H1 (cell line): ENCODE results near the gene MBTPS1. TPM values are rescaled to one million over a fixed set of nuclear protein-coding genes. Genes with fewer than 3 reads are reported as not detected.

Source experiments
- CTCF ChIA-PET: fragments of 300-600 bp; sonication (Branson Sonifier 250); formaldehyde crosslinking; loops from one replicate; lab custom pipeline; 2021; ENCODE audit not compliant: partially characterized antibody; lab: Charles Lee
- POLR2A ChIA-PET: fragments of 300-600 bp; sonication (Branson Sonifier 250); formaldehyde crosslinking; loops from one replicate; lab custom pipeline; 2021; ENCODE audit warnings: inconsistent platforms; ENCODE audit not compliant: partially characterized antibody; lab: Charles Lee
- DNase-seq, 2 experiments: peaks; one replicate each; pipeline versions ENCODE4 v3.0.0 to v3.0.0-alpha.2; 2010 to 2022; ENCODE audit warnings: low spot score in 2 of 2, low read depth in 1 of 2, mixed read lengths in 1 of 2
- FAIRE-seq: peaks from 2 replicates; lab custom pipeline; 2011; peaks lifted over from hg19 to GRCh38; lab: Jason Lieb, UNC
- H2AFZ ChIP-seq: 2 replicates; pipeline ENCODE4 v1.8.1; 2012; ENCODE audit warnings: low read length, inconsistent platforms
- H2AK5ac ChIP-seq: 2 replicates; pipeline ENCODE4 v1.6.1; 2013; ENCODE audit warnings: low read depth, low read length
- H2BK120ac ChIP-seq: replicated peaks from 2 replicates; pipeline ENCODE3; 2013; ENCODE audit warnings: low read depth, low read length, inconsistent platforms
- H2BK12ac ChIP-seq: 2 replicates; pipeline ENCODE4 v1.6.1; 2013; ENCODE audit warnings: low read depth, low read length
- H2BK15ac ChIP-seq: 2 replicates; pipeline ENCODE4 v1.6.1; 2013; ENCODE audit warnings: low read length
- H2BK20ac ChIP-seq: 2 replicates; pipeline ENCODE4 v1.6.1; 2013; ENCODE audit warnings: low read length
- H2BK5ac ChIP-seq: 2 replicates; pipeline ENCODE4 v1.6.1; 2013; ENCODE audit warnings: low read depth, low read length
- H3K14ac ChIP-seq: 2 replicates; pipeline ENCODE4 v1.6.1; 2013; ENCODE audit warnings: inconsistent platforms; ENCODE audit not compliant: insufficient read length
- H3K18ac ChIP-seq: 2 replicates; pipeline ENCODE4 v1.6.1; 2013; ENCODE audit warnings: low read length; ENCODE audit errors: extremely low read depth
- H3K23ac ChIP-seq: 2 replicates; pipeline ENCODE4 v1.6.1; 2013; ENCODE audit warnings: inconsistent platforms; ENCODE audit not compliant: insufficient read length
- H3K23me2 ChIP-seq: 2 replicates; pipeline ENCODE4 v1.6.1; 2013; ENCODE audit warnings: low read depth, low read length
- H3K27ac ChIP-seq: 2 replicates; pipeline ENCODE4 v1.6.1; 2011; ENCODE audit warnings: low read depth, low read length, inconsistent platforms
- H3K27me3 ChIP-seq, 4 experiments: replicated peaks in 1 of 4; 1 replicate in 1 of 4; 2 replicates in 3 of 4; pipeline versions ENCODE4 v1.6.1 to v1.8.1; 2011 to 2013; ENCODE audit warnings: low read length in 3 of 4, mild to moderate bottlenecking in 3 of 4, inconsistent platforms in 2 of 4, mixed read lengths in 2 of 4, moderate library complexity in 1 of 4; ENCODE audit not compliant: control insufficient read depth in 3 of 4, insufficient read depth in 3 of 4; ENCODE audit errors: extremely low read depth in 1 of 4
- H3K36me3 ChIP-seq, 4 experiments: 2 replicates each; pipeline versions ENCODE4 v1.6.1 to v1.8.1; 2011 to 2013; ENCODE audit warnings: mild to moderate bottlenecking in 4 of 4, low read length in 3 of 4, moderate library complexity in 2 of 4, control low read depth in 1 of 4, inconsistent platforms in 1 of 4; ENCODE audit not compliant: insufficient read depth in 4 of 4, control insufficient read depth in 2 of 4
- H3K4ac ChIP-seq: replicated peaks from 2 replicates; pipeline ENCODE3; 2013; ENCODE audit warnings: low read length, low read depth, mixed read lengths, inconsistent platforms; ENCODE audit not compliant: insufficient read length
- H3K4me1 ChIP-seq, 4 experiments: replicated peaks in 1 of 4; 1 replicate in 1 of 4; 2 replicates in 3 of 4; pipeline versions ENCODE4 v1.6.1 to v1.8.1; 2011 to 2013; ENCODE audit warnings: low read length in 3 of 4, inconsistent platforms in 2 of 4, mixed read lengths in 1 of 4; ENCODE audit not compliant: insufficient read depth in 4 of 4, control insufficient read depth in 3 of 4
- H3K4me2 ChIP-seq, 2 experiments: 2 replicates each; pipeline versions ENCODE4 v1.6.1 to v1.8.1; 2011 to 2013; ENCODE audit warnings: low read depth in 2 of 2, low read length in 2 of 2, control low read depth in 1 of 2, inconsistent platforms in 1 of 2, mild to moderate bottlenecking in 1 of 2; ENCODE audit not compliant: insufficient read depth in 1 of 2
- H3K4me3 ChIP-seq, 4 experiments: fragments of 200-600, 300-600 bp in 1 of 4; sonication (generic), shearing (Covaris generic), sonication (Bioruptor Twin) in 1 of 4; 2 replicates each; pipeline versions ENCODE4 v1.5.1 to v1.8.1; 2011 to 2016; ENCODE audit warnings: low read length in 4 of 4, low read depth in 3 of 4, control low read depth in 2 of 4, inconsistent platforms in 2 of 4, mild to moderate bottlenecking in 2 of 4, mixed read lengths in 1 of 4, moderate library complexity in 1 of 4; ENCODE audit not compliant: insufficient read depth in 2 of 4; ENCODE audit errors: extremely low read depth in 1 of 4
- H3K56ac ChIP-seq: replicated peaks from 2 replicates; pipeline ENCODE3; 2013; ENCODE audit warnings: low read depth, mild to moderate bottlenecking, mixed read lengths, low read length, inconsistent platforms; ENCODE audit not compliant: insufficient read length
- H3K79me1 ChIP-seq: 2 replicates; pipeline ENCODE4 v1.6.1; 2013; ENCODE audit warnings: low read depth, low read length, control low read depth
- H3K79me2 ChIP-seq, 2 experiments: 2 replicates each; pipeline versions ENCODE4 v1.6.1 to v1.8.1; 2012 to 2013; ENCODE audit warnings: low read length in 2 of 2, mild to moderate bottlenecking in 2 of 2, inconsistent platforms in 1 of 2; ENCODE audit not compliant: insufficient read depth in 2 of 2, control insufficient read depth in 1 of 2
- H3K9ac ChIP-seq, 4 experiments: replicated peaks in 1 of 4; 1 replicate in 1 of 4; 2 replicates in 3 of 4; pipeline versions ENCODE4 v1.6.1 to v1.8.1; 2011 to 2013; ENCODE audit warnings: low read depth in 3 of 4, low read length in 3 of 4, control low read depth in 2 of 4, mild to moderate bottlenecking in 2 of 4, moderate library complexity in 2 of 4, inconsistent platforms in 1 of 4; ENCODE audit errors: extremely low read depth in 1 of 4
- H3K9me3 ChIP-seq, 2 experiments: 2 replicates each; pipeline versions ENCODE4 v1.6.1 to v1.8.1; 2012 to 2013; ENCODE audit warnings: mild to moderate bottlenecking in 2 of 2, moderate library complexity in 2 of 2, control low read depth in 1 of 2, inconsistent platforms in 1 of 2, low read depth in 1 of 2, low read length in 1 of 2, mixed read lengths in 1 of 2; ENCODE audit not compliant: insufficient read depth in 2 of 2
- H4K20me1 ChIP-seq, 2 experiments: replicated peaks in 1 of 2; 2 replicates each; pipeline versions ENCODE3 to v1.8.1; 2011 to 2013; ENCODE audit warnings: inconsistent platforms in 2 of 2, low read length in 2 of 2, mild to moderate bottlenecking in 1 of 2; ENCODE audit not compliant: insufficient read depth in 2 of 2, control insufficient read depth in 1 of 2
- H4K5ac ChIP-seq: 2 replicates; pipeline ENCODE4 v1.6.1; 2013; ENCODE audit warnings: low read length, low read depth, mixed read lengths, inconsistent platforms; ENCODE audit not compliant: insufficient read length
- H4K8ac ChIP-seq: 2 replicates; pipeline ENCODE4 v1.8.0; 2013; ENCODE audit warnings: mild to moderate bottlenecking, moderate library complexity, low read length, inconsistent platforms; ENCODE audit not compliant: insufficient read depth; ENCODE audit errors: extremely low read depth
- H4K91ac ChIP-seq: replicated peaks from 2 replicates; pipeline ENCODE3; 2013; ENCODE audit warnings: low read length, mixed read lengths, inconsistent platforms; ENCODE audit not compliant: insufficient read length
- ASH2L ChIP-seq: fragments of 200-600, 300-600 bp; sonication (generic); IDR thresholded peaks from one replicate; pipeline ENCODE4 v1.7.1; 2017; ENCODE audit warnings: low read length
- CREB1 ChIP-seq: IDR thresholded peaks from 2 replicates; pipeline ENCODE4 v1.6.1; 2012; ENCODE audit warnings: inconsistent platforms
- EGR1 ChIP-seq: IDR thresholded peaks from 2 replicates; pipeline ENCODE4 v1.6.1; 2011; ENCODE audit warnings: low read depth, low read length, borderline replicate concordance
- GTF2F1 ChIP-seq: IDR thresholded peaks from 2 replicates; pipeline ENCODE4 v1.6.1; 2012; ENCODE audit warnings: low read depth, low read length, improper control_type of control experiment, borderline replicate concordance
- JUND ChIP-seq: IDR thresholded peaks from 2 replicates; pipeline ENCODE4 v1.6.1; 2011; ENCODE audit warnings: mild to moderate bottlenecking, improper control_type of control experiment, low read length
- SP2 ChIP-seq: IDR thresholded peaks from 2 replicates; pipeline ENCODE4 v1.6.1; 2012; ENCODE audit warnings: mild to moderate bottlenecking, low read length, inconsistent platforms
- TCF12 ChIP-seq: IDR thresholded peaks from 2 replicates; pipeline ENCODE4 v1.6.1; 2011; ENCODE audit warnings: low read depth, mild to moderate bottlenecking, low read length
- WGBS, 2 experiments: shearing (Covaris generic) in 1 of 2; methylation state at CpG; one replicate each; pipeline versions ENCODE4 v1.1.6 to v1.1.7; 2013 to 2015; ENCODE audit warnings: low lambda C conversion rate in 2 of 2, mixed read lengths in 2 of 2, inconsistent platforms in 1 of 2, low coverage in 1 of 2, missing lambda C conversion rate in 1 of 2; ENCODE audit not compliant: insufficient replicate concordance in 2 of 2, insufficient coverage in 1 of 2, insufficient read length in 1 of 2; ENCODE audit errors: extremely low coverage in 1 of 2, missing lambda C conversion rate in 1 of 2; 5-methylcytosine and 5-hydroxymethylcytosine counted together
- polyA plus RNA-seq, 7 experiments: library from polyadenylated mRNA; depleted of rRNA in 3 of 7; stranded (reverse) in 5 of 7; unstranded in 2 of 7; fragments of >200 nt in 5 of 7; fragments of 200-250 nt in 2 of 7; gene quantifications; 1 replicate in 5 of 7; 2 replicates in 1 of 7; 4 replicates in 1 of 7; pipeline versions ENCODE4 v1.2.1 to v1.2.3, GENCODE V29; 2011 to 2013; ENCODE audit warnings: missing spikeins in 2 of 7, mixed read lengths in 2 of 7
- total RNA-seq: library from RNA; stranded (reverse); fragmentation: NEBNext Ultra II Directional; extraction: Animal tissue kit (Norgen Biotek cat#: 25700); gene quantifications from 2 replicates; pipeline ENCODE4 v1.2.1, GENCODE V29; 2021

MBTPS1 gene
- total and polyA plus RNA-seq, 2 of the 8 experiments (the other 6 are each of a cell fraction or from before 2014, with no cell fraction given), result 30.6 to 53.3 TPM

DNA sequence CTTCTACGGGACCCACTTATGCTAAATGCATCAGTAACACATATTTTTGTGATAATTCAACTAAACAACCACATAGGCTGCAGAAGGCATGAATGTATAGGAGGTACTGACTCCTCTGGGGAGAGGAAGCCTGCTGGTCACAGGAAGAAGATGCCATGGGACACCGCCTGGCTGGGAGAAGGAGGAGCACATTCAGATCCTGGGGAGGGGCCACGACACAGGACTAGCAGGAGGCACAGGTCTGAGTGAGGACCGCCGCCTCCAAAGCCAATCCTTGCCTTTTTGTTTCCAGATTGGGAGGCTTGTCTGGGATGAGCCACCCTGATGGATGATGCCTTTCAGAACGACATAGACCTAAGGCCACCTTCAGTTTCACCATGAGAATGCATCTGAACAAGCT is 34.6 kb downstream of the MBTPS1 start:
- no peak overlapping the region for H2BK15ac ChIP-seq
- FAIRE-seq (no peak), DNase-seq (no peak)
- TF ChIP-seq JUND (no peak), SP2 (no peak), EGR1 (no peak), CREB1 (no peak), ASH2L (no peak), TCF12 (no peak), GTF2F1 (no peak)
- H3K14ac ChIP-seq, result no peak overlapping the region
- H4K91ac ChIP-seq, result no peak overlapping the region
- ChIA-PET POLR2A (no interaction called here), CTCF (interaction anchor here (1.3 to 5.6 kb wide), 3 partner anchors 13 to 85 kb away, joined by 4 to 32 read pairs (median 15); no protein-coding TSS in a partner anchor)
- H4K5ac ChIP-seq, result no peak overlapping the region
- no peaks in the 10 kb centered on the region; the same call in 1 of the 2 replicates for H3K79me1 ChIP-seq
- no peak overlapping the region for H4K8ac ChIP-seq
- peaks cover 0 to 8% of the 10 kb centered on the region in 2 experiments; a peak in 2 of 4 replicates for H3K79me2 ChIP-seq
- no peaks in the 10 kb centered on the region for H3K27me3 ChIP-seq
- no peak overlapping the region for H3K4me2 ChIP-seq
- 82% methylated on average over 6 of the region's 6 CpGs; no CpG with 5 or more reads in 1 of the 2 experiments for WGBS, 2 experiments
- peaks cover 15 to 36% (median 26%) of the 10 kb centered on the region in 4 experiments; a peak in 7 of 8 replicates for H3K36me3 ChIP-seq
- H2BK12ac ChIP-seq, result no peak overlapping the region
- H3K9ac ChIP-seq, result no peak overlapping the region
- no peaks in the 10 kb centered on the region for H3K4me1 ChIP-seq
- H3K23ac ChIP-seq, result no peak overlapping the region
- no peak overlapping the region for H3K27ac ChIP-seq
- no peak overlapping the region for H3K56ac ChIP-seq
- no peak overlapping the region for H2BK5ac ChIP-seq
- H2AFZ ChIP-seq, result no peak overlapping the region
- no peaks in the 10 kb centered on the region for H3K9me3 ChIP-seq
- no peak overlapping the region for H2BK120ac ChIP-seq
- H2BK20ac ChIP-seq, result no peak overlapping the region
- peaks cover 0 to 4% of the 10 kb centered on the region in 2 experiments for H4K20me1 ChIP-seq
- no peak overlapping the region for H2AK5ac ChIP-seq
- no peak overlapping the region for H3K4ac ChIP-seq
- H3K18ac ChIP-seq, result no peak overlapping the region
- no peaks in the 10 kb centered on the region for H3K23me2 ChIP-seq
- H3K4me3 ChIP-seq, result no peak overlapping the region
